Mesendoderm (in vitro differentiated cells): ENCODE data around the gene PRDM11. TPM values are rescaled to one million over a fixed set of nuclear protein-coding genes. Genes with fewer than 3 reads are reported as not detected.

Experiments
- DNase-seq: peaks from one replicate; pipeline ENCODE4 v3.0.0; 2013
- H2AK5ac ChIP-seq: 2 replicates; pipeline ENCODE4 v1.6.1; 2013; ENCODE audit warnings: low read length, inconsistent platforms
- H2BK120ac ChIP-seq: 2 replicates; pipeline ENCODE4 v1.6.1; 2013; ENCODE audit warnings: low read depth, mild to moderate bottlenecking, low read length, moderate library complexity, mixed read lengths
- H2BK15ac ChIP-seq: replicated peaks from 2 replicates; pipeline ENCODE4 v1.6.1; 2013; ENCODE audit warnings: low read depth, mild to moderate bottlenecking, moderate library complexity
- H2BK5ac ChIP-seq: 2 replicates; pipeline ENCODE4 v1.6.1; 2013; ENCODE audit warnings: low read length, inconsistent platforms
- H3K18ac ChIP-seq: 2 replicates; pipeline ENCODE4 v1.6.1; 2013; ENCODE audit warnings: mild to moderate bottlenecking, low read length, mixed read lengths
- H3K23ac ChIP-seq: one replicate; pipeline ENCODE4 v1.6.1; 2013; ENCODE audit warnings: low read length
- H3K27ac ChIP-seq: 2 replicates; pipeline ENCODE4 v1.5.1; 2013; ENCODE audit warnings: low read depth, mild to moderate bottlenecking, inconsistent platforms, low read length, moderate library complexity
- H3K27me3 ChIP-seq: 2 replicates; pipeline ENCODE4 v1.6.1; 2013; ENCODE audit warnings: low read length, control low read depth, mild to moderate bottlenecking, inconsistent platforms; ENCODE audit not compliant: insufficient read depth, poor library complexity
- H3K36me3 ChIP-seq: 2 replicates; pipeline ENCODE4 v1.6.1; 2013; ENCODE audit warnings: low read length, inconsistent platforms; ENCODE audit not compliant: control insufficient read depth, insufficient read depth
- H3K4ac ChIP-seq: one replicate; pipeline ENCODE4 v1.6.1; 2013; ENCODE audit warnings: low read depth, mild to moderate bottlenecking, low read length, moderate library complexity
- H3K4me1 ChIP-seq: 2 replicates; pipeline ENCODE4 v1.6.1; 2013; ENCODE audit warnings: low read depth, low read length, inconsistent platforms; ENCODE audit not compliant: control insufficient read depth
- H3K4me2 ChIP-seq: 2 replicates; pipeline ENCODE4 v1.6.1; 2013; ENCODE audit warnings: low read length
- H3K4me3 ChIP-seq: 2 replicates; pipeline ENCODE4 v1.5.1; 2013; ENCODE audit warnings: mild to moderate bottlenecking, low read length
- H3K56ac ChIP-seq: one replicate; pipeline ENCODE4 v1.6.1; 2013; ENCODE audit warnings: low read length
- H3K79me1 ChIP-seq: 2 replicates; pipeline ENCODE4 v1.6.1; 2013; ENCODE audit warnings: low read length, inconsistent platforms
- H3K79me2 ChIP-seq: 2 replicates; pipeline ENCODE4 v1.6.1; 2013; ENCODE audit warnings: mild to moderate bottlenecking, low read length; ENCODE audit not compliant: control insufficient read depth, insufficient read depth
- H3K9ac ChIP-seq: 2 replicates; pipeline ENCODE4 v1.6.1; 2013; ENCODE audit warnings: low read length, inconsistent platforms
- H4K5ac ChIP-seq: one replicate; pipeline ENCODE4 v1.6.1; 2013; ENCODE audit warnings: low read length
- H4K8ac ChIP-seq: one replicate; pipeline ENCODE4 v1.6.1; 2013; ENCODE audit warnings: low read depth, mild to moderate bottlenecking, control low read depth, low read length, moderate library complexity
- WGBS: extraction: QIAGEN DNeasy Blood & Tissue Kit; methylation state at CpG from one replicate; pipeline ENCODE4 v1.1.7; 2013; ENCODE audit warnings: low lambda C conversion rate, missing lambda C conversion rate; ENCODE audit not compliant: insufficient coverage; ENCODE audit errors: extremely low coverage; 5-methylcytosine and 5-hydroxymethylcytosine counted together
- polyA plus RNA-seq, 2 experiments: library from polyadenylated mRNA; stranded (reverse); fragments of 200-250 nt; gene quantifications; one replicate each; pipeline ENCODE4 v1.2.3, GENCODE V29; 2013

PRDM11 gene
- polyA plus RNA-seq (2013, experiment 1 of 2): 5.4 TPM
- 5.4 TPM for polyA plus RNA-seq (2013, experiment 2 of 2)

- H2AK5ac ChIP-seq: no peak within 1 kb of the TSS
- peaks cover 23% of the 10 kb centered on the region for H3K79me1 ChIP-seq
- peak within 1 kb of the TSS; percentile 92 for H3K4me2 ChIP-seq
- H3K18ac ChIP-seq: peak within 1 kb of the TSS; percentile 91
- peak within 1 kb of the TSS; percentile 45 for H3K4ac ChIP-seq
- WGBS: no CpG with 5 or more reads among the region's 93 CpGs
- H4K8ac ChIP-seq: peak within 1 kb of the TSS; percentile 57
- no peak within 1 kb of the TSS for H2BK5ac ChIP-seq
- H3K9ac ChIP-seq: peak within 1 kb of the TSS; percentile 91
- peak within 1 kb of the TSS; percentile 51 for H2BK120ac ChIP-seq
- H3K27me3 ChIP-seq: no peaks in the 10 kb centered on the region
- H3K4me3 ChIP-seq: peak within 1 kb of the TSS; percentile 88
- H2BK15ac ChIP-seq: no peak within 1 kb of the TSS
- no peaks in the 10 kb centered on the region for H3K36me3 ChIP-seq
- H3K79me2 ChIP-seq: peaks cover 12% of the 10 kb centered on the region
- H3K23ac ChIP-seq: no peak within 1 kb of the TSS
- H4K5ac ChIP-seq: no peak within 1 kb of the TSS
- no peaks in the 10 kb centered on the region for H3K4me1 ChIP-seq
- peak within 1 kb of the TSS; percentile 97 for H3K56ac ChIP-seq
- H3K27ac ChIP-seq: peak within 1 kb of the TSS; percentile 89
- peak; percentile 65 for DNase-seq
Measured at GRCh38 chr11:45146072-45147016, at the start of gene PRDM11. PRDM11 (plus strand) TSS chr11:45146639; CDS start chr11:45181767, 35,128 bp downstream.

- H3K4me3 ChIP-seq: no peak overlapping the region
- H3K56ac ChIP-seq: no peak overlapping the region
- H2AK5ac ChIP-seq: no peak overlapping the region
- H2BK15ac ChIP-seq: no peak overlapping the region
- H2BK5ac ChIP-seq: no peak overlapping the region
- no peaks in the 10 kb centered on the region for H3K27me3 ChIP-seq
- WGBS: no CpG with 5 or more reads among the region's 10 CpGs
- peak; percentile 85 for DNase-seq
- H3K9ac ChIP-seq: no peak overlapping the region
- H3K18ac ChIP-seq: no peak overlapping the region
- no peak overlapping the region for H3K4me2 ChIP-seq
- H4K8ac ChIP-seq: no peak overlapping the region
- no peak overlapping the region for H3K27ac ChIP-seq
- no peaks in the 10 kb centered on the region for H3K79me2 ChIP-seq
- no peak overlapping the region for H2BK120ac ChIP-seq
- H3K4me1 ChIP-seq: no peaks in the 10 kb centered on the region
- H3K79me1 ChIP-seq: no peaks in the 10 kb centered on the region
- no peaks in the 10 kb centered on the region for H3K36me3 ChIP-seq
- H3K23ac ChIP-seq: no peak overlapping the region
- no peak overlapping the region for H4K5ac ChIP-seq
- no peak overlapping the region for H3K4ac ChIP-seq
Measured at GRCh38 chr11:45097721-45098493, 48.5 kb upstream of the PRDM11 start.

GRCh38 chr11:45098929-45099328, 47.5 kb upstream of the PRDM11 start:
- Histone ChIP-seq H3K79me1 (no peaks in the 10 kb centered on the region), H3K4me1 (no peaks in the 10 kb centered on the region), H3K27ac (no peak overlapping the region), H4K8ac (no peak overlapping the region), H3K4ac (no peak overlapping the region), H3K36me3 (no peaks in the 10 kb centered on the region), H3K27me3 (no peaks in the 10 kb centered on the region), H4K5ac (no peak overlapping the region), H2BK5ac (no peak overlapping the region), H3K4me2 (no peak overlapping the region), H3K23ac (no peak overlapping the region), H3K56ac (no peak overlapping the region), H2BK120ac (no peak overlapping the region), H3K4me3 (no peak overlapping the region), H3K79me2 (no peaks in the 10 kb centered on the region), H2AK5ac (no peak overlapping the region), H2BK15ac (no peak overlapping the region), H3K9ac (no peak overlapping the region), H3K18ac (no peak overlapping the region)
- no peak for DNase-seq
- no CpG with 5 or more reads among the region's 6 CpGs for WGBS

- Histone ChIP-seq H3K79me2 (no peaks in the 10 kb centered on the region), H2BK5ac (no peak overlapping the region), H3K27ac (no peak overlapping the region), H2AK5ac (no peak overlapping the region), H3K79me1 (no peaks in the 10 kb centered on the region), H3K27me3 (no peaks in the 10 kb centered on the region), H4K5ac (no peak overlapping the region), H3K4me3 (no peak overlapping the region), H2BK120ac (no peak overlapping the region), H3K4me2 (no peak overlapping the region), H3K4ac (no peak overlapping the region), H3K36me3 (no peaks in the 10 kb centered on the region), H3K18ac (no peak overlapping the region), H3K23ac (no peak overlapping the region), H4K8ac (no peak overlapping the region), H3K9ac (no peak overlapping the region), H2BK15ac (no peak overlapping the region), H3K56ac (no peak overlapping the region), H3K4me1 (no peaks in the 10 kb centered on the region)
- peak; percentile 85 for DNase-seq
- WGBS: no CpG with 5 or more reads among the region's 2 CpGs
Measured at GRCh38 chr11:45100339-45100738, 46.1 kb upstream of the PRDM11 start.

- Histone ChIP-seq H3K9ac (no peak overlapping the region), H3K36me3 (no peaks in the 10 kb centered on the region), H3K27me3 (no peaks in the 10 kb centered on the region), H2AK5ac (no peak overlapping the region), H3K4me3 (no peak overlapping the region), H3K79me1 (no peaks in the 10 kb centered on the region), H3K4me2 (no peak overlapping the region), H3K27ac (no peak overlapping the region), H3K56ac (no peak overlapping the region), H2BK15ac (no peak overlapping the region), H3K18ac (no peak overlapping the region), H3K23ac (no peak overlapping the region), H4K8ac (no peak overlapping the region), H3K4me1 (no peaks in the 10 kb centered on the region), H3K4ac (no peak overlapping the region), H2BK5ac (no peak overlapping the region), H2BK120ac (no peak overlapping the region), H3K79me2 (no peaks in the 10 kb centered on the region), H4K5ac (no peak overlapping the region)
- no peak for DNase-seq
- WGBS: no CpG with 5 or more reads among the region's 8 CpGs
Measured at GRCh38 chr11:45102361-45102809, 44.1 kb upstream of the PRDM11 start.
